Osteoblast (primary cell): ENCODE data around the gene GABRR3. TPM values are rescaled to one million over a fixed set of nuclear protein-coding genes. Genes with fewer than 3 reads are reported as not detected.

Source experiments
- DNase-seq: peaks from one replicate; pipeline ENCODE4 v3.0.0; 2011; ENCODE audit warnings: low spot score, mixed read lengths; ENCODE audit not compliant: insufficient read length; ENCODE audit errors: missing footprints
- H2AFZ ChIP-seq: 2 replicates; pipeline ENCODE4 v1.6.0; 2011; ENCODE audit warnings: mild to moderate bottlenecking, low read length
- H3K27ac ChIP-seq: 2 replicates; pipeline ENCODE4 v1.5.1; 2011; ENCODE audit warnings: mild to moderate bottlenecking, low read depth, low read length, moderate library complexity
- H3K27me3 ChIP-seq: 2 replicates; pipeline ENCODE4 v1.6.0; 2012; ENCODE audit warnings: mild to moderate bottlenecking, control low read depth, inconsistent platforms, low read length, moderate library complexity; ENCODE audit not compliant: insufficient read depth
- H3K36me3 ChIP-seq: 2 replicates; pipeline ENCODE4 v1.5.1; 2011; ENCODE audit warnings: mild to moderate bottlenecking, low read length, control low read depth, moderate library complexity; ENCODE audit not compliant: insufficient read depth
- H3K4me1 ChIP-seq: 2 replicates; pipeline ENCODE4 v1.5.1; 2011; ENCODE audit warnings: mild to moderate bottlenecking, low read length, control low read depth, moderate library complexity; ENCODE audit not compliant: insufficient read depth
- H3K4me2 ChIP-seq: 2 replicates; pipeline ENCODE4 v1.6.0; 2011; ENCODE audit warnings: mild to moderate bottlenecking, low read length; ENCODE audit not compliant: insufficient read depth
- H3K4me3 ChIP-seq: fragments of 200-600 bp; sonication (generic); 3 replicates; pipeline ENCODE4 v1.5.1; 2012; ENCODE audit warnings: mild to moderate bottlenecking, low read length, inconsistent platforms; ENCODE audit not compliant: insufficient read depth
- H3K79me2 ChIP-seq: 2 replicates; pipeline ENCODE4 v1.6.0; 2012; ENCODE audit warnings: mild to moderate bottlenecking, low read length, control low read depth, inconsistent platforms; ENCODE audit not compliant: insufficient read depth
- H3K9me3 ChIP-seq: 2 replicates; pipeline ENCODE4 v1.5.1; 2011; ENCODE audit warnings: low read depth, low read length, control low read depth
- H4K20me1 ChIP-seq: 2 replicates; pipeline ENCODE4 v1.6.0; 2012; ENCODE audit warnings: mild to moderate bottlenecking, low read length, control low read depth; ENCODE audit not compliant: insufficient read depth
- total RNA-seq: library from RNA; depleted of rRNA; stranded (reverse); fragments of >200 nt; gene quantifications from 2 replicates; pipeline ENCODE4 v1.2.3, GENCODE V29; 2012
- TF ChIP-seq, protein P1 (sequence below): IDR thresholded peaks from 2 replicates; pipeline ENCODE4 v1.5.1; 2011; ENCODE audit warnings: mild to moderate bottlenecking, low read depth, low read length, moderate library complexity; ENCODE audit errors: extremely low read depth

The GABRR3 gene
- total RNA-seq, 1 donor: not detected

DNA sequence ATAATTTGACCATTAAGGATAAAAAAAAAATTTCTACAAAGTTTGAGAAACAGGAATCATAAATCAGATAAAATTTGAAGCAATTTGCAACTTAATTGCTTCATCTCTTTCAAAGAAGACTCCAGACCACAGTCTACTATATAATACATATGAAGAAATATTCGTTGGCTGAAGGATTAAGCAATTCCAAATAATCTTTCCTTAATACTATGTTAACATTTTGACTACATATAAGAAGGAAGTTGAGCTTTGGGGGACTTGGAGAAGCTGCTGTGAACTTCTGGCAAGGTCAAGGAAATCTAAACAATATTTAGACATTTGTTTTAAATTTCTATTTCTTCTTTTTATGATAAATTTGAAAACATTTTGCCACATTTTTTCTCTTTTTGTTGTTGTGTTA lies 13.5 kb upstream of the GABRR3 start:
- Histone ChIP-seq H4K20me1 (no peaks in the 10 kb centered on the region), H3K36me3 (no peaks in the 10 kb centered on the region), H3K27me3 (no peaks in the 10 kb centered on the region), H3K4me1 (no peaks in the 10 kb centered on the region), H3K27ac (no peak overlapping the region), H2AFZ (no peak overlapping the region), H3K4me3 (no peak overlapping the region), H3K79me2 (no peaks in the 10 kb centered on the region), H3K9me3 (no peaks in the 10 kb centered on the region), H3K4me2 (no peak overlapping the region)
- TF ChIP-seq, protein P1, sequence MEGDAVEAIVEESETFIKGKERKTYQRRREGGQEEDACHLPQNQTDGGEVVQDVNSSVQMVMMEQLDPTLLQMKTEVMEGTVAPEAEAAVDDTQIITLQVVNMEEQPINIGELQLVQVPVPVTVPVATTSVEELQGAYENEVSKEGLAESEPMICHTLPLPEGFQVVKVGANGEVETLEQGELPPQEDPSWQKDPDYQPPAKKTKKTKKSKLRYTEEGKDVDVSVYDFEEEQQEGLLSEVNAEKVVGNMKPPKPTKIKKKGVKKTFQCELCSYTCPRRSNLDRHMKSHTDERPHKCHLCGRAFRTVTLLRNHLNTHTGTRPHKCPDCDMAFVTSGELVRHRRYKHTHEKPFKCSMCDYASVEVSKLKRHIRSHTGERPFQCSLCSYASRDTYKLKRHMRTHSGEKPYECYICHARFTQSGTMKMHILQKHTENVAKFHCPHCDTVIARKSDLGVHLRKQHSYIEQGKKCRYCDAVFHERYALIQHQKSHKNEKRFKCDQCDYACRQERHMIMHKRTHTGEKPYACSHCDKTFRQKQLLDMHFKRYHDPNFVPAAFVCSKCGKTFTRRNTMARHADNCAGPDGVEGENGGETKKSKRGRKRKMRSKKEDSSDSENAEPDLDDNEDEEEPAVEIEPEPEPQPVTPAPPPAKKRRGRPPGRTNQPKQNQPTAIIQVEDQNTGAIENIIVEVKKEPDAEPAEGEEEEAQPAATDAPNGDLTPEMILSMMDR: no peak
- no peak for DNase-seq

DNA sequence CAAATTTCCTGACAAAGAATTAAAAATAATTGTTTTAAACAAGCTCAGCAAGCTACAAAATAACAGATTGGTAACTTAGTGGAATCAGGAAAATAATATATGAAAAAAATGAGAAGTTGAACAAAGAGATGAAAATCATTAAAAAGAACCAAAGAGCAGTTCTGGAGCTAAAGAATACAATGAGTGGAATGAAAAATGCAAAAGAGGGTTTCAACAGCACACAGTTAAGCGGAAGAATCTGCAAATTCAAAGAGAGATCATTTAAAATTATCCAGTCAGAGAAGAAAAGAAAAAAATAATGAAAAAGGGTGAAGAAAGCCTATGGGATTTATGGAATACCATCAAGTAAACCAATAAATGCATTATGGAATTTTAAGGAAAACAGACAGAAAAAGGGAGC lies 6.2 kb upstream of the GABRR3 start:
- Histone ChIP-seq H4K20me1 (no peaks in the 10 kb centered on the region), H3K27ac (no peak overlapping the region), H3K9me3 (no peaks in the 10 kb centered on the region), H3K4me3 (no peak overlapping the region), H3K79me2 (no peaks in the 10 kb centered on the region), H3K27me3 (no peaks in the 10 kb centered on the region), H3K36me3 (no peaks in the 10 kb centered on the region), H3K4me2 (no peak overlapping the region), H2AFZ (no peak overlapping the region), H3K4me1 (no peaks in the 10 kb centered on the region)
- no peak for DNase-seq
- TF ChIP-seq, protein P1: no peak

DNA sequence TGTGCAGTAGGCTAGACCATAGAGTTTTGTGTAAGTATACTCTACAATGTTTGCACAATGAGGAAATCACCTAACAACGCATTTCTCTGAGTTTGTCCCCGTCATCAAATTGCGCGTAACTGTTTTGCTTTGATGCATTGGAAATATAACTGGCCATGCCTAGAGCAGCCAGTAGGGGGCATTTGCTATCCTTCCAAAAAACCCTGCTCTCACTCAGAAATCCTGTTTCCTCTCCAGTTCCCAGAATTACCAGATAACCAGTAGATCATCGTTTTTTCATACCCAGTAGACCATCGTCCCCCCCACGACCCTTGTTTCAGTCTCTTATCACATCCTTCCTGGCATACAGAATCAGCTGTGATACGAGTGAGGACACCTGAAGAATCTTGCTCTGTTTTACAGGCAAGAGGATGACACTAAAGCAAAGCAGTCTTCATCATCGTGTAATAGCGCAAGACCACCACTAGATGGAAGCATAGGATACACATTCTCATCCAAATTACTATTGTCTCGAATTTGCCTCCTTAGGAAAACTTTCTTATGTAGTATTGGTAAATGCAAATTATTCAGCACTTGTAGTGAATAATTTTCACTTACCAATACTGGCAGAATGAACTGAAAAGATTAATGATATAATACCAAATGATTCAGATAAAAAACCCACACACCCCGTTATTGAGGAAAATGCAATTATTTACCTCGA lies 4.4 kb upstream of the GABRR3 start:
- H3K9me3 ChIP-seq: no peaks in the 10 kb centered on the region
- no peaks in the 10 kb centered on the region for H3K79me2 ChIP-seq
- peak overlapping the region; percentile 68 for H3K4me3 ChIP-seq
- DNase-seq: peak; percentile 0
- H3K4me2 ChIP-seq: peak overlapping the region; percentile 93
- H3K36me3 ChIP-seq: no peaks in the 10 kb centered on the region
- H4K20me1 ChIP-seq: no peaks in the 10 kb centered on the region
- H2AFZ ChIP-seq: peak overlapping the region; percentile 91
- H3K27me3 ChIP-seq: no peaks in the 10 kb centered on the region
- TF ChIP-seq, protein P1: peak; percentile 91
- no peaks in the 10 kb centered on the region for H3K4me1 ChIP-seq
- peak overlapping the region; percentile 13 for H3K27ac ChIP-seq

DNA sequence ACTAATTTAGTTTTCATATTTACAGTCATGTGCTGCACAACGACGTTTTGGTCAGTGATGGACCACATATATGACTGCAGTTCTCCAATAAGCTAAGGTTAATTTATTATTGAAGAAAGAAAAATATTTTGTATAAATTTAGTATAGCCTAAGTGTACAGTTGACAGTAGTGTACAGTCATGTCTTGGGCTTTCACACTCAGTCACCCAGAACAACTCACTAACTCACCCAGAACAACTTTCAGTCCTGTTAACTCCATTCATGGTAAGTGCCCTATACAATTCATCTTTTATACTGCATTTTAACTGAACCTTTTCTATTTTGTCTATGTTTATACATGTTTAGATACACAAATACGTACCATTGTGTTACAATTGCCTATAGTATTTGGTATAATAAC lies 3.8 kb upstream of the GABRR3 start:
- peak overlapping the region; percentile 68 for H3K4me3 ChIP-seq
- H3K27ac ChIP-seq: no peak overlapping the region
- no peaks in the 10 kb centered on the region for H3K4me1 ChIP-seq
- H3K4me2 ChIP-seq: peak overlapping the region; percentile 93
- no peaks in the 10 kb centered on the region for H4K20me1 ChIP-seq
- no peak for DNase-seq
- H3K79me2 ChIP-seq: no peaks in the 10 kb centered on the region
- no peaks in the 10 kb centered on the region for H3K36me3 ChIP-seq
- H3K9me3 ChIP-seq: no peaks in the 10 kb centered on the region
- TF ChIP-seq, protein P1: no peak
- H3K27me3 ChIP-seq: no peaks in the 10 kb centered on the region
- peak overlapping the region; percentile 91 for H2AFZ ChIP-seq
